ENCODE data around the gene SLCO6A1.
"Not testable (repeated sequence)": the region's sequence is repeated elsewhere in the genome, so short reads cannot be mapped to it uniquely, and the experiment has no call there.

The SLCO6A1 gene

DNA sequence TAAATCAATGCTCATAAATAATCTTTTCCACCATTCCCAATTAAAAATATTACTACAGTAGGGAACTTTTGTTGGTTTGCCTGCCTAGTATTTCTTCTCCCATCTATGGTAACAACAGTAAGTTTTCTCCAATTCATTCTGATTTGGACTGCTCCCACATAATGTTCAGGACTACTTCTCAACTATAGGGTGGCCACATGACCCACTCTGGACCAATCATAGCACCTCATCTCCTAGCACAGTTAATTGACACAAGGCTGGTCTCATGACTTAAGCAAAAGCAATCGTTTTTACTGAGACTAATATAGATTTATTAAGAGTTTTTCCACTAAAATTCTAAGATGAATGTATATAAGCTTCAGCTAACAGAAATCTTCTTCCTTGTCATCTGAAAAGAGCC is 28.7 kb upstream of the SLCO6A1 start:
- TF ChIP-seq, protein P1, sequence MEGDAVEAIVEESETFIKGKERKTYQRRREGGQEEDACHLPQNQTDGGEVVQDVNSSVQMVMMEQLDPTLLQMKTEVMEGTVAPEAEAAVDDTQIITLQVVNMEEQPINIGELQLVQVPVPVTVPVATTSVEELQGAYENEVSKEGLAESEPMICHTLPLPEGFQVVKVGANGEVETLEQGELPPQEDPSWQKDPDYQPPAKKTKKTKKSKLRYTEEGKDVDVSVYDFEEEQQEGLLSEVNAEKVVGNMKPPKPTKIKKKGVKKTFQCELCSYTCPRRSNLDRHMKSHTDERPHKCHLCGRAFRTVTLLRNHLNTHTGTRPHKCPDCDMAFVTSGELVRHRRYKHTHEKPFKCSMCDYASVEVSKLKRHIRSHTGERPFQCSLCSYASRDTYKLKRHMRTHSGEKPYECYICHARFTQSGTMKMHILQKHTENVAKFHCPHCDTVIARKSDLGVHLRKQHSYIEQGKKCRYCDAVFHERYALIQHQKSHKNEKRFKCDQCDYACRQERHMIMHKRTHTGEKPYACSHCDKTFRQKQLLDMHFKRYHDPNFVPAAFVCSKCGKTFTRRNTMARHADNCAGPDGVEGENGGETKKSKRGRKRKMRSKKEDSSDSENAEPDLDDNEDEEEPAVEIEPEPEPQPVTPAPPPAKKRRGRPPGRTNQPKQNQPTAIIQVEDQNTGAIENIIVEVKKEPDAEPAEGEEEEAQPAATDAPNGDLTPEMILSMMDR (IDR thresholded peaks at IDR 0.05; ENCODE audit: low read depth, low read length): no peak

DNA sequence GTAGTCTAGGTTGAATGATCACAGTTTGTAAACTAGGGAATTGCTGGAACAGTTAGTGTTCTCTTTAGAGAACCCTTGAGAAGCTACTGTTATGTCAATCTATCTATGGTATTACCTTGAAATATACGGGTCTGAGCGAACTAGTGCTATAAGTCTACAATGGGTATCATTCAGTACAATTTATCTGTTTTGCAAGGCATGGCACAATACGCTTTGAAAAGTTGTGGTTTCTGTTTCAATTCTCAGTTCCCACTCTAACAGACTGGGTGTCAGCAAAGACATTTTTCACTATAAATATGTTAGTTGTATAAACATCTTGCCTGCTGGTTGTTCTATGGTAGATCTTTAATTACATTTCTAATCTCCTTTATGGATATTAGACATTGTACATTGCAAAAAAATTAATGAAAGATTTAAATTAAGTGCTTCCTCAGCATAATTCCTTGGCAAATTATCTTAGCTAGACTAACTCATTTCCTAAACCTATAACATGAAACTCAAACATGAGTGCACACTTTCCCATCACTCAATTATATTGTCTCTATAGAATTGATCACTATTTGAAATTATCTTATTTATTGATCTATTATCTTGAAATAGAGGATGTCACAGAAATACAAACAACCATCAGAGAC is 24.9 kb upstream of the SLCO6A1 start:
- DNase-seq (ENCODE audit: extremely low read depth, low read depth): no peak
- TF ChIP-seq, protein P1 (IDR thresholded peaks at IDR 0.05; ENCODE audit: low read depth, low read length): no peak

More for the DNA sequence above, 28.7 kb upstream of the SLCO6A1 start:
- DNase-seq (ENCODE audit: extremely low read depth, low read depth): no peak

DNA sequence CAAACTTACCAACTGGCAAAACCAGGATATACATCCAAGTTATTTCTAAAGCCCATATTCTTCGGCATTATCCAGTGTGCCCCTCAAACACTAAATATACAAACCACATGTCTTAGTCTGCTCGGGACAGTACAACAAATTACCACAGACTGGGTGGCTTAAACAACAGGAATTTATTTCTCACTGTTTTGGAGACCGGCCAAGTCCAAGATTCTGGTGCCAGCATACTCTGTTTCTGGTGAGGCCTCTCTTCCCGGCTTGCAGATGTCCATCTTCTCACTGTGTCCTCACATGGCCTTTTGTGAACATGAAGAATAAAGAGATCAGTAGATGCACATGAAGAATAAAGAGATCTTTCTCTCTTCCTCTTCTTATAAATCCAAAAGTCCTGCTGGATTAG is 12.9 kb upstream of the SLCO6A1 start:
- DNase-seq (ENCODE audit: extremely low read depth, low read depth): no peak
- TF ChIP-seq, protein P1 (IDR thresholded peaks at IDR 0.05; ENCODE audit: low read depth, low read length): no peak

DNA sequence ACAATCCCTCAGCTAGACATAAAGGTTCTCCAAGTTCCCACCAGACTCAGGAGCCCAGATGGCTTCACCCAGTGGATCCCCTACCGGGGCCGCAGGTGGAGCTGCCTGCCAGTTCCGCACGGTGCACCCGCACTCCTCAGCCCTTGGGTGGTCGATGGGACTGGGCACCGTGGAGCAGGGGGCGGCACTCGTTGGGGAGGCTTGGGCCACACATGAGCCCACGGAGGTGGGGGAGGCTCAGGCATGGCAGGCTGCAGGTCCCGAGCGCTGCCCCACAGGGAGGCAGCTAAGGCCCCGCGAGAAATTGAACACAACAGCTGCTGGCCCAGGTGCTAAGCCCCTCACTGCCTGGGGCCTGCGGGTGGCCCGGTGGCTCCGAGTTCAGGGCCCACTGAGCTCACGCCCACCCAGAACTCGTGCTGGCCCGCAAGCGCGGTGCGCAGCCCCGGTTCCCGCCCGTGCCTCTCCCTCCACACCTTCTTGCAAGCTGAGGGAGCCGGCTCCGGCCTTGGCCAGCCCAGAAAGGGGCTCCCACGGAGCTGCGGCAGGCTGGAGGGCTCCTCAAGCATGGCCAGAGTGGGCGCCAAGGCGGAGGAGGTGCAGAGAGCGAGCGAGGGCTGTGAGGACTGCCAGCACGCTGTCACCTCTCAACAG is 7.4 kb downstream of the SLCO6A1 start:
- not testable (repeated sequence) for DNase-seq (ENCODE audit: extremely low read depth, low read depth)

DNA sequence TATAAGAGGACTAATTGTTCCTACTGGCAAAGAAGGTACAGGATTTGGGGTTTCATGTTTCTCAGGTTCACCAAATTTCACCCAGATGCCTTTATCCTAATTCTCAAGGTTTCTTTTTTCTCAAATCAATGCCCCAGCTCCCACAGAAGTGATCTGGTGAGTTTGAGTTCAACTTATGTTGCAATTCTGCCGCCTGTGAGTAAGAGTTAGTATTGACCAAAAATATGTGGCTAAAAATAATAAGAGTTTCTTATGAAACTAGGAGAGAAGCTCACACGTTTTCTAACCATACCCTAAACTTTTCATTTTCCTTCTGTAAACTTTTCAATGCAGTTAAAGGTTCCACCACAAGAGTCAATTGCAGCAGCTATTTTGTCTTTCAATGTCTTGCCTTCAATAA is 15.1 kb downstream of the SLCO6A1 start:
- DNase-seq (ENCODE audit: extremely low read depth, low read depth): no peak
- TF ChIP-seq, protein P1 (IDR thresholded peaks at IDR 0.05; ENCODE audit: low read depth, low read length): no peak

DNA sequence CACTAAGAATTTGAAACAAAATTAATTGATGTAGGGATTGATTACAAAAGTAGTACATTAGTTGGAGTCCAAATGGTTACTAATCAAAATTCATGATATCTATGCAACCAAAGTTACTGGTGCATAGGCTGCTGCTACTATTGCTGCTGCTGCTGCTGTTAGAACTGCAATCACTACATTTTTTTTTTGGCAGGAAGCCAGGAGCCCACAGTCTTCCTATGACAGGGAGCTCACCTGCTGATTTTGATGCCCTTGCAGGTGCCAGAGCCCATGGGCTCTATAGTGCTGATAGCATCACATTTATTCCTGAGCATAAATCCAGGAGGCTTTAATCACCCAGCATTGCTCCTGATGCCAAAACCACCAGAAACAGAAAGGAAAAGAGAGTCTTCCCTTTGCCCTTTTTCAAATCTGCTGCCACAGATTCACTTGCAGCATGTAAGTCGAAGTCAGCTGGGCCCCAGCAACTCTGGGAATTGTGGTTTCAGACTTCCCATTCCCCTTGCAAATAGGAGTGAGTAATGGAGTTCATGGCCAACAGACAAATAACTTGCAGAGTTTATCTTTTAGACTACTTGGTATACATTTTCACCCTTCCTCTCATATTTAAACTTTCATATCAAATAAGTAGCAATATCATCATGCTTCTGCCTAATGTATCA is 17.6 kb downstream of the SLCO6A1 start:
- TF ChIP-seq, protein P1 (IDR thresholded peaks at IDR 0.05; ENCODE audit: low read depth, low read length): no peak

DNA sequence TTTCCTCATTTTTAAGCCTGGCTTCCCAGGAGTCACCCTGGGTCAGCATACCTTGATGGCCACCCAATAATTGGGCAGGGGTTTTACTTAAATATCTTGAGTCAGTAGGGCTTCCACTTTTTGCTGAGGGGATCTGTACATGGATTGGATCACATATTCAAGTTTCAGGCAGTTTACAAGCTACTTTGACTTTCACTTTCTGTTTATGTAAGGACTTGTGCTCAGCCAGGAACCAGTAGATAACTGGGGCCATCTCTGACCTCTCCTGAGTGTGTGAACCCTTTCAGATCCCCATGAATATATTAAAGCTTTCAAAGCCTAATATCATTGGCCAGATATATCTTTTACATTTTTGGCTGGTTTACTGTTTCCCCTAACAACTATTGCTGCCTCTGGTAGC is 45.1 kb downstream of the SLCO6A1 start:
- no peak for DNase-seq (ENCODE audit: extremely low read depth, low read depth)
- TF ChIP-seq, protein P1 (IDR thresholded peaks at IDR 0.05; ENCODE audit: low read depth, low read length): no peak

More for the DNA sequence above, 17.6 kb downstream of the SLCO6A1 start:
- no peak for DNase-seq (ENCODE audit: extremely low read depth, low read depth)
